VCaP (cell line): ENCODE measurements around the gene ZFP69B.

ENCODE experiments used
- H3K27ac ChIP-seq: fragments of 450-650 bp; 2 replicates; pipeline ENCODE4 v1.5.1; 2017
- TF ChIP-seq, protein P1 (sequence below): fragments of 450-650 bp; conservative IDR thresholded peaks from 2 replicates; pipeline ENCODE4 v1.5.1; 2017; ENCODE audit warnings: mild to moderate bottlenecking, moderate library complexity

The ZFP69B gene

GRCh38 chr1:40439247-40439646 lies 11.0 kb upstream of the ZFP69B start:
- TF ChIP-seq, protein P1, sequence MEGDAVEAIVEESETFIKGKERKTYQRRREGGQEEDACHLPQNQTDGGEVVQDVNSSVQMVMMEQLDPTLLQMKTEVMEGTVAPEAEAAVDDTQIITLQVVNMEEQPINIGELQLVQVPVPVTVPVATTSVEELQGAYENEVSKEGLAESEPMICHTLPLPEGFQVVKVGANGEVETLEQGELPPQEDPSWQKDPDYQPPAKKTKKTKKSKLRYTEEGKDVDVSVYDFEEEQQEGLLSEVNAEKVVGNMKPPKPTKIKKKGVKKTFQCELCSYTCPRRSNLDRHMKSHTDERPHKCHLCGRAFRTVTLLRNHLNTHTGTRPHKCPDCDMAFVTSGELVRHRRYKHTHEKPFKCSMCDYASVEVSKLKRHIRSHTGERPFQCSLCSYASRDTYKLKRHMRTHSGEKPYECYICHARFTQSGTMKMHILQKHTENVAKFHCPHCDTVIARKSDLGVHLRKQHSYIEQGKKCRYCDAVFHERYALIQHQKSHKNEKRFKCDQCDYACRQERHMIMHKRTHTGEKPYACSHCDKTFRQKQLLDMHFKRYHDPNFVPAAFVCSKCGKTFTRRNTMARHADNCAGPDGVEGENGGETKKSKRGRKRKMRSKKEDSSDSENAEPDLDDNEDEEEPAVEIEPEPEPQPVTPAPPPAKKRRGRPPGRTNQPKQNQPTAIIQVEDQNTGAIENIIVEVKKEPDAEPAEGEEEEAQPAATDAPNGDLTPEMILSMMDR: no peak
- no peak overlapping the region for H3K27ac ChIP-seq

GRCh38 chr1:40450495-40451237 lies 390 bp downstream of the ZFP69B start:
- TF ChIP-seq, protein P1: no peak
- H3K27ac ChIP-seq: peak overlapping the region; percentile 76

GRCh38 chr1:40451238-40451585 lies 936 bp downstream of the ZFP69B start:
- TF ChIP-seq, protein P1: no peak
- no peak overlapping the region for H3K27ac ChIP-seq

DNA sequence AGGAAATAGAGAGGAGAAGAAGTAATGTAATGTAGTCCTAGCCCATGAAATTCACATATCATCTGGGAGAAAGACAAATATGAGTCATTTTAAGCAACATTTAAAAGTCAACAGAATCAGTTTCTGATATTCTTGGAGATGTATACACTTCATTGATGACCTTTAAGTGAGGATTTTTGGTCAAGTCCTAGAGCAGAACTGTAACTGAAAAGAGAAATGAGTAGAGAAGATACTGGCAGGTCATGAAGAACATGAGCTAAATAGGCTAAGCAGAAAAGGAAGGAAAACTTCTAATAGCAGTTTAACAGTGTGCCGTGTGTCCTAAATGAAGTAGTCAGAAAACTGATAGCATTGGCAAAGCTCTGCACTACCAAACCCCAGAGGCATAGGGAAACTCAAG lies 4.6 kb downstream of the ZFP69B start:
- TF ChIP-seq, protein P1: no peak
- H3K27ac ChIP-seq: no peak overlapping the region

DNA sequence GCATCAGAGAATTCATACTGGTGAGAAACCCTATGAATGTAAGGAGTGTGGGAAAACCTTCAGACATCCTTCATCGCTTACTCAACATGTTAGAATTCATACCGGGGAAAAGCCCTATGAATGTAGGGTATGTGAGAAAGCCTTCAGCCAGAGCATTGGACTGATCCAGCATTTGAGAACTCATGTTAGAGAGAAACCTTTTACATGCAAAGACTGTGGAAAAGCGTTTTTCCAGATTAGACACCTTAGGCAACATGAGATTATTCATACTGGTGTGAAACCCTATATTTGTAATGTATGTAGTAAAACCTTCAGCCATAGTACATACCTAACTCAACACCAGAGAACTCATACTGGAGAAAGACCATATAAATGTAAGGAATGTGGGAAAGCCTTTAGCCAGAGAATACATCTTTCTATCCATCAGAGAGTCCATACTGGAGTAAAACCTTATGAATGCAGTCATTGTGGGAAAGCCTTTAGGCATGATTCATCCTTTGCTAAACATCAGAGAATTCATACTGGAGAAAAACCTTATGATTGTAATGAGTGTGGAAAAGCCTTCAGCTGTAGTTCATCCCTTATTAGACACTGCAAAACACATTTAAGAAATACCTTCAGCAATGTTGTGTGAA lies 12.8 kb downstream of the ZFP69B start:
- no peak overlapping the region for H3K27ac ChIP-seq
- TF ChIP-seq, protein P1: no peak

- TF ChIP-seq, protein P1: no peak
- no peak overlapping the region for H3K27ac ChIP-seq
Measured at GRCh38 chr1:40469327-40469726, 19.1 kb downstream of the ZFP69B start.

GRCh38 chr1:40475268-40475667 lies 25.0 kb downstream of the ZFP69B start:
- no peak overlapping the region for H3K27ac ChIP-seq
- TF ChIP-seq, protein P1: no peak
